Endothelial cell of umbilical vein (primary cell): Measurements from ENCODE around the gene BRMS1. TPM values are rescaled to one million over a fixed set of nuclear protein-coding genes. Genes with fewer than 3 reads are reported as not detected.

ENCODE experiments used
- BruUV-seq: library from RNA; stranded (reverse); fragments of 400-500 nt; replicated peaks from 2 replicates; lab custom pipeline; 2021; lab: Mats Ljungman, UMichigan
- CTCF ChIA-PET: fragments of 300-600, 350-600 bp; sonication (Branson Sonifier 250); formaldehyde crosslinking; loops from one replicate; lab custom pipeline; 2021; ENCODE audit warnings: antibody characterized with exemption, inconsistent platforms; lab: Charles Lee
- POLR2A ChIA-PET: fragments of 300-600, 350-600 bp; sonication (Branson Sonifier 250); formaldehyde crosslinking; loops from one replicate; lab custom pipeline; 2021; ENCODE audit warnings: antibody characterized with exemption, inconsistent platforms; lab: Charles Lee
- DNase-seq: peaks from one replicate; pipeline ENCODE4 v3.0.0-alpha.2; 2011; ENCODE audit warnings: low read depth, low spot score
- FAIRE-seq: peaks from 2 replicates; lab custom pipeline; 2011; peaks lifted over from hg19 to GRCh38; lab: Jason Lieb, UNC
- H2AFZ ChIP-seq: 2 replicates; pipeline ENCODE4 v1.6.0; 2012; ENCODE audit warnings: low read depth, low read length, control low read depth, inconsistent platforms
- H3K27ac ChIP-seq: 2 replicates; pipeline ENCODE4 v1.5.1; 2011; ENCODE audit warnings: low read depth, mild to moderate bottlenecking, control low read depth, low read length, moderate library complexity; ENCODE audit not compliant: insufficient read depth
- H3K27me3 ChIP-seq, 2 experiments: 2 replicates each; pipeline versions ENCODE4 v1.6.0 to v1.6.1; 2011; ENCODE audit warnings: low read length in 2 of 2, mixed read lengths in 1 of 2; ENCODE audit not compliant: control insufficient read depth in 2 of 2, insufficient read depth in 2 of 2
- H3K36me3 ChIP-seq, 2 experiments: 2 replicates in 1 of 2; 3 replicates in 1 of 2; pipeline ENCODE4 v1.5.1; 2011; ENCODE audit warnings: low read length in 2 of 2, mild to moderate bottlenecking in 1 of 2, moderate library complexity in 1 of 2; ENCODE audit not compliant: control insufficient read depth in 2 of 2, insufficient read depth in 2 of 2; ENCODE audit errors: extremely low read depth in 1 of 2
- H3K4me1 ChIP-seq: 3 replicates; pipeline ENCODE4 v1.5.1; 2011; ENCODE audit warnings: mild to moderate bottlenecking, low read length; ENCODE audit not compliant: control insufficient read depth, insufficient read depth; ENCODE audit errors: extremely low read depth
- H3K4me2 ChIP-seq: 2 replicates; pipeline ENCODE4 v1.6.1; 2011; ENCODE audit warnings: low read length, control low read depth, mixed read lengths; ENCODE audit not compliant: insufficient read depth
- H3K4me3 ChIP-seq, 3 experiments: fragments of 200-600 bp in 1 of 3; sonication (generic), shearing (Covaris generic) in 1 of 3; replicated peaks in 1 of 3; 2 replicates each; pipeline ENCODE4 v1.5.1; 2011 to 2016; ENCODE audit warnings: control low read depth in 3 of 3, low read length in 3 of 3, mild to moderate bottlenecking in 2 of 3, inconsistent platforms in 1 of 3, low read depth in 1 of 3, moderate library complexity in 1 of 3; ENCODE audit not compliant: insufficient read depth in 1 of 3
- H3K79me2 ChIP-seq: 2 replicates; pipeline ENCODE4 v1.6.0; 2012; ENCODE audit warnings: low read length, inconsistent platforms; ENCODE audit not compliant: control insufficient read depth, insufficient read depth
- H3K9ac ChIP-seq: replicated peaks from 2 replicates; pipeline ENCODE3; 2011; ENCODE audit warnings: low read length, control low read depth; ENCODE audit not compliant: insufficient read depth; ENCODE audit errors: extremely low read depth
- H3K9me1 ChIP-seq: replicated peaks from 3 replicates; pipeline ENCODE4 v1.6.0; 2011; ENCODE audit warnings: mild to moderate bottlenecking, low read length; ENCODE audit not compliant: control insufficient read depth, insufficient read depth; ENCODE audit errors: extremely low read depth
- H3K9me3 ChIP-seq: replicated peaks from 2 replicates; pipeline ENCODE4 v1.5.1; 2012; ENCODE audit warnings: low read length, inconsistent platforms; ENCODE audit not compliant: control insufficient read depth, insufficient read depth
- H4K20me1 ChIP-seq: replicated peaks from 2 replicates; pipeline ENCODE3; 2011; ENCODE audit warnings: mild to moderate bottlenecking, low read length; ENCODE audit not compliant: control insufficient read depth, insufficient read depth; ENCODE audit errors: extremely low read depth
- CTCF ChIP-seq, 2 donors: IDR thresholded peaks; 1 replicate in 1 of 2; 2 replicates in 1 of 2; pipeline ENCODE4 v1.5.1; 2011; ENCODE audit warnings: low read length in 2 of 2, mild to moderate bottlenecking in 2 of 2, moderate library complexity in 2 of 2, control low read depth in 1 of 2, inconsistent platforms in 1 of 2, low read depth in 1 of 2; ENCODE audit not compliant: insufficient read depth in 1 of 2; ENCODE audit errors: extremely low read depth in 1 of 2
- EZH2 ChIP-seq: IDR thresholded peaks from 2 replicates; pipeline ENCODE4 v1.6.1; 2012; ENCODE audit warnings: borderline replicate concordance, low read depth, mild to moderate bottlenecking, moderate library complexity, low read length, inconsistent platforms; ENCODE audit not compliant: severe bottlenecking
- FOS ChIP-seq: IDR thresholded peaks from 2 replicates; pipeline ENCODE4 v1.6.1; 2011; ENCODE audit warnings: mild to moderate bottlenecking, low read length, moderate library complexity, borderline replicate concordance; ENCODE audit not compliant: insufficient read depth
- GATA2 ChIP-seq: IDR thresholded peaks from 2 replicates; pipeline ENCODE4 v1.7.0; 2011; ENCODE audit warnings: low read depth, mild to moderate bottlenecking, moderate library complexity, mixed read lengths, low read length; ENCODE audit not compliant: insufficient read length, insufficient read depth
- JUN ChIP-seq: IDR thresholded peaks from 2 replicates; pipeline ENCODE4 v1.6.1; 2011; ENCODE audit warnings: borderline replicate concordance, low read depth; ENCODE audit not compliant: insufficient read length, insufficient read depth
- MAX ChIP-seq: IDR thresholded peaks from 2 replicates; pipeline ENCODE4 v1.6.1; 2011; ENCODE audit not compliant: insufficient read depth, insufficient read length
- MYC ChIP-seq: IDR thresholded peaks from one replicate; pipeline ENCODE4 v1.6.1; 2011; ENCODE audit warnings: mild to moderate bottlenecking, low read depth, low read length
- POLR2A ChIP-seq: IDR thresholded peaks from 2 replicates; pipeline ENCODE4 v1.6.1; 2012; ENCODE audit warnings: low read depth, mild to moderate bottlenecking, control low read depth, low read length
- POLR2AphosphoS5 ChIP-seq: IDR thresholded peaks from 2 replicates; pipeline ENCODE4 v1.6.1; 2012; ENCODE audit warnings: low read depth, mild to moderate bottlenecking, control low read depth, low read length, moderate library complexity; ENCODE audit not compliant: insufficient read depth
- dilution Hi-C: fragments of 300-500 bp; cut with MboI; formaldehyde crosslinking; loops from one replicate; pipeline ENCODE4 v1.15.0; 2019; ENCODE audit warnings: low sequenced_read_pairs; ENCODE audit not compliant: extremely low pct_ligation_motif_present
- intact Hi-C: fragments of 100-400 bp; cut with micrococcal nuclease; formaldehyde crosslinking; loops from one replicate; pipeline ENCODE4 v1.10.0; 2022
- polyA plus RNA-seq, 4 experiments: library from polyadenylated mRNA; depleted of rRNA in 3 of 4; stranded (reverse) in 3 of 4; unstranded in 1 of 4; fragments of >200 nt; gene quantifications; 2 replicates each; pipeline versions ENCODE4 v1.2.1 to v1.2.3, GENCODE V29; 2011 to 2012; ENCODE audit warnings: missing spikeins in 1 of 4
- total RNA-seq: library from RNA; stranded (reverse); gene quantifications from 2 replicates; pipeline ENCODE4 v1.2.3, GENCODE V29; 2021

BRMS1 gene
- total and polyA plus RNA-seq, 2 donors (not counting 3 experiments of a cell fraction or from before 2014, with no cell fraction given): 51.4 to 53.1 TPM

- no peak for FAIRE-seq
- Histone ChIP-seq H3K4me1 (no peaks in the 10 kb centered on the region), H3K4me3 (no peak overlapping the region), H3K27me3 (no peaks in the 10 kb centered on the region), H2AFZ (no peak overlapping the region), H3K27ac (no peak overlapping the region), H3K9ac (no peak overlapping the region), H4K20me1 (no peaks in the 10 kb centered on the region), H3K36me3 (no peaks in the 10 kb centered on the region), H3K9me3 (no peaks in the 10 kb centered on the region), H3K9me1 (no peaks in the 10 kb centered on the region), H3K79me2 (no peaks in the 10 kb centered on the region), H3K4me2 (no peak overlapping the region)
- CTCF ChIA-PET: interaction anchor here (0.7 to 4.5 kb wide), 3 partner anchors 9 to 84 kb away, joined by 3 to 27 read pairs (median 5); no protein-coding TSS in a partner anchor
- dilution Hi-C loops: no loop called here
- BruUV-seq: no TSS peak
- intact Hi-C loops: no loop called here
- POLR2A ChIA-PET: no interaction called here
- no peak for DNase-seq
- TF ChIP-seq POLR2A (no peak), MAX (no peak), MYC (no peak), GATA2 (no peak), POLR2AphosphoS5 (no peak), EZH2 (no peak), CTCF (IDR thresholded peaks at IDR 0.05; ENCODE audit: extremely low read depth in 1 of 2, insufficient read depth in 1 of 2, low read depth in 1 of 2, low read length in 2 of 2) (no peak), FOS (no peak), JUN (no peak)
Observed at GRCh38 chr11:66302656-66303055, 42.2 kb downstream of the BRMS1 start.
